ENCODE measurements around the gene SATL1. TPM values are rescaled to one million over a fixed set of nuclear protein-coding genes. Genes with fewer than 3 reads are reported as not detected.

Gene SATL1
- polyA plus RNA-seq, 1 donor (not counting 4 experiments of a cell fraction or from before 2014, with no cell fraction given): 0.52 TPM

DNA sequence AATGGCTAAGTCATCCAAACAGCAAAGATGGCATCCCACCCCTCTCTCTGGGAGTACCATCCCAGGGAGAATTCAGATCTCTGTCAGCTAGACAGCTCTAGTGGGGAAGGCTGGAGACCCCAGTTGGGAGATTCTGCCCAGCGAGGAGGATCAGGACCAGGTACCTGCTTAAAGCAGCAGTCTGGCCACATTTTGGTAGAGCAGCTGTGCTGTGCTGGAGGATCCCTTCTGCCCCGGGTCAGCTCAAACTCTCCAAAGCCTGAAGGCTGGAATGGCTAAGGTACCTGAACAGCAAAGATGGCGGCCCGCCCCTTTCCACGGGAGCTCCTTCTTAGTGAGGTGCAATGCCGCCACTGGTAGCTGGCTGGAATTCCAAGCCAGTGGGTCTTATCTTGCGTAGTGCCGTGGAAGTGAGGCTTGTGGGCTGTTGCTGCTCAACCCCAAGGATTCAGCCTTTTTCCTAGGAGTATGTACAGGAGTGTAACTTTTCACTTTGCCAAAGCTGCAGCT lies 40.1 kb downstream of the SATL1 start:
- Histone ChIP-seq H3K4me2 (ENCODE audit: control insufficient read depth, extremely low read depth, insufficient read depth, low read depth, low read length) (no peak overlapping the region), H3K9ac (ENCODE audit: control insufficient read depth, extremely low read depth, insufficient read depth, low read length) (no peak overlapping the region), H3K4me3 (ENCODE audit: control insufficient read depth in 2 of 3, extremely low read depth in 1 of 3, insufficient read depth in 2 of 3, low read depth in 1 of 3, low read length in 3 of 3) (no peak overlapping the region), H3K27me3 (ENCODE audit: control insufficient read depth, extremely low read depth, insufficient read depth, low read length) (no peaks in the 10 kb centered on the region), H2AFZ (ENCODE audit: control insufficient read depth, low read length) (no peak overlapping the region), H3K9me1 (ENCODE audit: control insufficient read depth, extremely low read depth, insufficient read depth, low read length) (no peaks in the 10 kb centered on the region), H3K27ac (ENCODE audit: control insufficient read depth, insufficient read depth, low read length) (no peak overlapping the region), H4K20me1 (ENCODE audit: control insufficient read depth, extremely low read depth, insufficient read depth, low read length) (no peaks in the 10 kb centered on the region), H3K4me1 (ENCODE audit: control insufficient read depth, extremely low read depth, insufficient read depth, low read length) (no peaks in the 10 kb centered on the region), H3K9me3 (ENCODE audit: control insufficient read depth, low read depth, low read length) (no peaks in the 10 kb centered on the region), H3K79me2 (ENCODE audit: control insufficient read depth, insufficient read depth, low read length) (no peaks in the 10 kb centered on the region), H3K36me3 (ENCODE audit: control insufficient read depth in 2 of 2, extremely low read depth in 1 of 2, insufficient read depth in 2 of 2, low read length in 2 of 2) (no peaks in the 10 kb centered on the region)
- TF ChIP-seq, protein P1, sequence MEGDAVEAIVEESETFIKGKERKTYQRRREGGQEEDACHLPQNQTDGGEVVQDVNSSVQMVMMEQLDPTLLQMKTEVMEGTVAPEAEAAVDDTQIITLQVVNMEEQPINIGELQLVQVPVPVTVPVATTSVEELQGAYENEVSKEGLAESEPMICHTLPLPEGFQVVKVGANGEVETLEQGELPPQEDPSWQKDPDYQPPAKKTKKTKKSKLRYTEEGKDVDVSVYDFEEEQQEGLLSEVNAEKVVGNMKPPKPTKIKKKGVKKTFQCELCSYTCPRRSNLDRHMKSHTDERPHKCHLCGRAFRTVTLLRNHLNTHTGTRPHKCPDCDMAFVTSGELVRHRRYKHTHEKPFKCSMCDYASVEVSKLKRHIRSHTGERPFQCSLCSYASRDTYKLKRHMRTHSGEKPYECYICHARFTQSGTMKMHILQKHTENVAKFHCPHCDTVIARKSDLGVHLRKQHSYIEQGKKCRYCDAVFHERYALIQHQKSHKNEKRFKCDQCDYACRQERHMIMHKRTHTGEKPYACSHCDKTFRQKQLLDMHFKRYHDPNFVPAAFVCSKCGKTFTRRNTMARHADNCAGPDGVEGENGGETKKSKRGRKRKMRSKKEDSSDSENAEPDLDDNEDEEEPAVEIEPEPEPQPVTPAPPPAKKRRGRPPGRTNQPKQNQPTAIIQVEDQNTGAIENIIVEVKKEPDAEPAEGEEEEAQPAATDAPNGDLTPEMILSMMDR (optimal IDR thresholded peaks at IDR 0.05 in 1 of 3, IDR thresholded peaks at IDR 0.05 in 1 of 3, conservative IDR thresholded peaks at IDR 0.05 in 1 of 3; ENCODE audit: extremely low read depth in 1 of 3, insufficient read depth in 2 of 3, low read length in 3 of 3): no peak
- DNase-seq (ENCODE audit: low read depth, low spot score) (no peak), FAIRE-seq (no peak)
- dilution Hi-C loops (cut with MboI; ENCODE audit: extremely low pct_ligation_motif_present, low sequenced_read_pairs): no loop called here

DNA sequence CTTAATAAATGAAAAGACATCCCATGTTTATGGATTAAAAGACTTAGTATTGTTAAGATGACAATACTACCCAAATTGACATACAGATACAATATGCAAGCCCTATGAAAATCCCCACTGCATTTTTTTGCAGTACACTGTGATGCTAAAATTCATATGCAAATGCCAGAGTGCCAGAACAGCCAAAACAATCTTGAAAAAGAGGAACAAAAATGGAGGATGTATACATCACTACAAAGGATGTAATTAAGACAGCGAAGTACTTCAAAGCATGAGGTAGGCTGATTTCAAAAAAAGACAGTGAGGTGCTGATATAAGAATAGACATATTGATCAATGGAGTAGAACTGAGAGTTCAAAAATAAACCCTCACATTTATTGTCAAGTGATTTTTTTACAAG lies 47.3 kb downstream of the SATL1 start:
- no peaks in the 10 kb centered on the region for H3K27me3 ChIP-seq (ENCODE audit: control insufficient read depth, extremely low read depth, insufficient read depth, low read length)
- H3K36me3 ChIP-seq (ENCODE audit: control insufficient read depth in 2 of 2, extremely low read depth in 1 of 2, insufficient read depth in 2 of 2, low read length in 2 of 2): no peaks in the 10 kb centered on the region
- no peak overlapping the region for H3K4me2 ChIP-seq (ENCODE audit: control insufficient read depth, extremely low read depth, insufficient read depth, low read depth, low read length)
- DNase-seq (ENCODE audit: low read depth, low spot score) (no peak), FAIRE-seq (no peak)
- no peak overlapping the region for H3K27ac ChIP-seq (ENCODE audit: control insufficient read depth, insufficient read depth, low read length)
- dilution Hi-C loops (cut with MboI; ENCODE audit: extremely low pct_ligation_motif_present, low sequenced_read_pairs): no loop called here
- TF ChIP-seq, protein P1 (optimal IDR thresholded peaks at IDR 0.05 in 1 of 3, IDR thresholded peaks at IDR 0.05 in 1 of 3, conservative IDR thresholded peaks at IDR 0.05 in 1 of 3; ENCODE audit: extremely low read depth in 1 of 3, insufficient read depth in 2 of 3, low read length in 3 of 3): no peak
- TF ChIP-seq EZH2 (IDR thresholded peaks at IDR 0.05; ENCODE audit: low read length): no peak
- no peaks in the 10 kb centered on the region for H3K79me2 ChIP-seq (ENCODE audit: control insufficient read depth, insufficient read depth, low read length)
- H2AFZ ChIP-seq (ENCODE audit: control insufficient read depth, low read length): no peak overlapping the region
- no peaks in the 10 kb centered on the region for H3K9me3 ChIP-seq (ENCODE audit: control insufficient read depth, low read depth, low read length)
- H3K4me1 ChIP-seq (ENCODE audit: control insufficient read depth, extremely low read depth, insufficient read depth, low read length): no peaks in the 10 kb centered on the region
- H4K20me1 ChIP-seq (ENCODE audit: control insufficient read depth, extremely low read depth, insufficient read depth, low read length): no peaks in the 10 kb centered on the region
- no peak overlapping the region for H3K9ac ChIP-seq (ENCODE audit: control insufficient read depth, extremely low read depth, insufficient read depth, low read length)
- no peak overlapping the region for H3K4me3 ChIP-seq (ENCODE audit: control insufficient read depth in 2 of 3, extremely low read depth in 1 of 3, insufficient read depth in 2 of 3, low read depth in 1 of 3, low read length in 3 of 3)
- H3K9me1 ChIP-seq (ENCODE audit: control insufficient read depth, extremely low read depth, insufficient read depth, low read length): no peaks in the 10 kb centered on the region

Data from keratinocyte (primary cell).